Inflammatory macrophage (primary cell): ENCODE measurements around the gene TNRC6C.

Source experiments
- DNase-seq, 2 donors: peaks; one replicate each; pipeline ENCODE4 v3.0.0-alpha.2; 2020 to 2022

TNRC6C gene

GRCh38 chr17:78140169-78141051 is 181.9 kb downstream of the TNRC6C start:
- DNase-seq, result peak; percentile 95 to 97

DNA sequence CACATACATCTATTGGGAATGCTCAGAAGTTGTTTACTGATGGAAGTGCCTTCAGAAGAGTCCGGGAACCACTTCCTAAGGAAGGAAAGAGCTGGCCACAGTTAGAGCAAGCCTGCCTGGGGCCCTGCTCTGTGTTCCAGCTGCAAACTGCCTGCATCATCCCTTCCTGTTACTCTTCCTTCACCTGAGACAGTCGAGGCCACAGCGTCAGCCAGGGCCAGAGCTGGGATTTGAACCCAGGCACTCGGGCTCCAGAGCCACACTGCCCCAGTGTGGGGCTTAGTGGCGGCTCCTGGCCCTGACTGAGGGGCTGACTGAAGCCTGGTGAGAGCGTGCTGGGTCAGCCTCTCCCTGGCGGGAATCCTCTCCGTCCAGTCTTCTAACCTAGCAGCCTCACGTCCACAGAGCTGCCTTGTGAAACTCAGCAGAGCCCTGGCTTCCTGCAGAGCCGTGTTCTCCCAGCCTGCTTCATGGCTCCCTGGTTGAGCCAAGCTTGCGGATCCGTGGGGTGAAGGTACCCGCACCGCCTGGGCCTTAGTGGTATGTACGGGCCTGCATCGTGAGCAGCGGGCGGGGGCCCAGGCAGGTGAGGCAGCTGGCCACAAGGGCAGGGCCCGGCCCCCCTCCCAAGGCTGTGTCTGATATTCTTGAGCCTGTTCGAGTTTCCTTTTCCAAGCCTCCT is 183.1 kb downstream of the TNRC6C start:
- no peak for DNase-seq

DNA sequence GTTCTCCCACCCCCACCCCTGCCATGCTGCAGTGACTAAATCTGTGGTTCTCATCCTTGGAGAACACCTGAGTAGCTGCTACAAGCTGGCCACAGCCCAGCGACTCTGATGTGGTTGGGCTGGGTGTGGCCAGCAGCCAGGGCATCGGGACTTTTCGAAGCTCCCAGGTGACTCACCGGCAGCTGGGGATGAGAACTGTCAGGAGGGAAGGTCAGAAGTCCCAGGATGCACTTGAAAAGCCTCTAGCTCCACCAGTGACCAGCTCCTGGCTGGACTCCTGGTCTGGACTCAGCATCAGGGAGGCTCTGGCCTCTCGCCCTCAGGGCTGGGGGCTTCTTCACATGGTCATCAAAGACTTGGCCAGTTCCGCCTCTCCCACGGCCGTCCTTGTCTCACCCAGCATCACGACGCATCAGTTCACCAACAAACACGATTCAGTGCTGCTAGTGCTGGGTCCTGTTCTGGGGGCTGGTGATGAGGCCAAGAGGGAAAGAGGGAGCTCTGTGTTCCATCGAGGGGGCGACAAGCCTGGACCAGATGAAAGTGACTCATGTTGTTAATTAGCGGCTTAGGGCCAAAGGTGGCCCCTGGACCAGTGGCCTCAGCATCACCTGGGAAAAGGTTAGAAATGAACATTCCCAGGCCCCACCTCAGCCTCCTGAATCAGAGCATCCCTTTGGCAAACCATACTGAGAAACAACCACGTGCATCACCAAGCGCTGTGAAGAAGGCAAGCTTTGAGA is 183.8 kb downstream of the TNRC6C start:
- DNase-seq, result no peak

- DNase-seq, result no peak
Measured at GRCh38 chr17:78143214-78144146, 185.0 kb downstream of the TNRC6C start.

DNA sequence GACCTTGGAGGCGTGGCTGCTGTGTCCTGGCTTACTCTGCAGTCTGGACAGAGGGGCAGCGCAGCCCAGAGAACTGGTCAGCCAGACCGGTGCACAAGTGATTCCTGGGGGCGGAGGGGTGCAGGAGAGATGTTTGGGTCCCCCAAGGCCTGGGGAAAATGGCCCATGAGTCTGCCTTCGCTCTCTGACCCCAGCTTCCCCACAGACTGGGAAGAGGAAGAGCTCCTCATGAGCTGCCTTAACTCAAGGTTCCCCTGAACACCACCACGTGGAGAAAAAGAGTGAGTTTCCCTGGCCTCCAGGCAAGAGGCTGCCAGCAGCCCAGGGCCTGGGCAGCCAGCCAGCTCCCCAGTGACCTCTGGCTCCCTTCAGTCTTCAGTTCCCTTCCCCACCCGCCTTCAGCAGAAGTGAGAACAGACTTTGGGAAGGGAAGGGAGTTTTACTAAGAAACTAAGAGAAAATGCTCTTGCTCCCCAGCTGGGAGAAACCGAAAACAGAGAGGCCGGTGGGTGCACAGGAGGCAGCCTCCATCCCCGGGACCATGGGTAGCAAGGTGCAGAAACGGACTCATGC is 185.7 kb downstream of the TNRC6C start:
- DNase-seq, result peak; percentile 98

DNA sequence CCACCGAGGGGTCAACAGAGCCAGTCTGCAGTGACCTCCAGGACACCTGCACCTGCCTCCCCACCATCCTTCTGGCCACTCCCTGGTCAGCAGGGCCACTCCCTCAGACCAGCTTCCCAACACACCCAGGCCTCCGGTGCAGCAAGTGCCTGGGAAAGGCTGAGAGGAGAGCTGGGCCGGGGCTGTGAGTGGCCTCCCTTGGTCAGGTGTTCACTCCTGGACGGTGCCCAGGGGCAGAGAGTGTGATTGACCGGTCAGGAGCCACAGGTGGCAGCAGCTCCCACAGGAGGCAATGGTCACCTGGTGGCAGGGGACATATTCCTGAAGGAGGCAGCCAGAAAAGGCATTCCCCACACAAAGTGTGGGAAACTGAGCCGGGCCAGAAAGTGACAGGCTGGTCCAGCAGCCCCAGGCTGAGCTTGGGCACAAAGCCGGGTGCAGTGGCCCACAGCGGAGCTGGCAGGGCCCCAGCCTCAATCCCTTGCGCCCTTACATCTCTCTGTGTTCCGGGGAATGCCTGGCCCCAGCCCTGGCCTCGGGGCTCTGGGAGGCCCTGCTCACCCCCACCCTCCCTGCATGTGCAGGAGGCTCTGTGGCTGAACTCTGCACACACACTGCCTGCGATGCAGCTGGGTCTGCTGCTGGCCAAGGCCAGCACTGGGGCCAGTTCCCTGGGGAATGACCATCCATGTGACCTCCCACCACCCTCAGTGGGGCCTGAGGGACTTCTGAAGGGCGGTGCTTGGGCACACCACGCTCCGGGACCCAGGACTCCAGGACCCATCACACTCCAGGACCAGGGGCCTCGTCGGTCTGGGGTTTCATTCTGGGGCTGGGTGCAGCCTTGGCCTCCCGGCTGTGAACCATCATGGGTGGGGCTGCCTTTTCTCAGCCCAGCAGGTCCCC is 186.5 kb downstream of the TNRC6C start:
- no peak for DNase-seq

DNA sequence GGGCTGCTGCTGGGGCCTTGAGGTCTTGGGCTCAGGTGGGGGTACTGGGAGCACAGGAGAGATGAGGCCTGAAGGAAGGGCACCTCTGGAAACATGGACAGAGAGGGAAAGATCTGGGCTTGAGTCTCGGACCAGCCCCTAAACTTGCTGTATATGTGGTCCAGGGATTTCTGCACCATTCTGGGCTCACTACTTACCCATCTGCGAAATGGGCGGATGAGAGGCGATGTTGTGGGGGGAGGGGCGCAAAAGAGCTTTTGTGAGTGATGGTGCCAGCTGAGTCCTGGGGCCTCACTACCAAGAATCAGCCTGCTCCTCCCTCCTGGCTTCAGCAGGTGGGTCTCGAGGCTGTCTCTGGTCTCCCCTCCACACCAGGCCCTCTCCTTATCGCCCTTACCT is 188.0 kb downstream of the TNRC6C start:
- no peak for DNase-seq

GRCh38 chr17:78146881-78147280 is 188.4 kb downstream of the TNRC6C start:
- no peak for DNase-seq

GRCh38 chr17:78147315-78147998 is 189.0 kb downstream of the TNRC6C start:
- DNase-seq, result no peak

DNA sequence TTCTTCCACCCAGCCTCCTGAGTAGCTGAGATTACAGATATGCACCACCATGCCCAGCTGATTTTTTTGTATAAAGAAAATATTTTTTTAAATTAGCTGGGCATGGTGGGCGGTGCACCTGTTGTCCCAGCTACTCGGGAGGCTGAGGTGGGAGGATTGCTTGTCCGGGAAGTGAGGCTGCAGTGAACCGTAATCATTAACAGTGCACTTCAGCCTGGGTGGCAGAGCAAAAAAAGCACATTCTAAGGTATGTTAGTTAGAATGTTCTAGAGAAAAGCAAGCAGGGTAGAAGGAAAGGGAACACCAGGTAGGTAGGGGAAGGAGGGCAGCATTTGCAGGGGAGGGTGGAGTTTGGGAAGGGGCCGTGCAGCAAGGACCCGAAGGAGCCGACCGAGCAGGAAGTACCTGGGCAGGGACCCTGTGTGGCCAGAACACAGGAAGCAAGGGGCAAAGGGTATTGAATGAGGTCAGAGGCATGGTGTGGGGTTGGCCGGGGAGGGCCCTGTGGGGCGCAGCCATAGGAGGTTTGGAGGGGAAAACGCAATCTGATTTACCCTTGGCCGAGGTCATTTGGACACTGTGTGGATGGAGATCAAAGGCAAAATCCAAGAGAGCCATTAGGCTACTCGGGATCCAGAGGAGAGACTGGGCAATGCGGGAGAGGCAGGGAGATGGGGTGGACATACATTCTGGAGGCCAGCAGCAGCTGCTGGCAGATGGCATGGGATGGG is 189.9 kb downstream of the TNRC6C start:
- no peak for DNase-seq

- no peak for DNase-seq
Measured at GRCh38 chr17:78151514-78152008, 193.1 kb downstream of the TNRC6C start.

DNA sequence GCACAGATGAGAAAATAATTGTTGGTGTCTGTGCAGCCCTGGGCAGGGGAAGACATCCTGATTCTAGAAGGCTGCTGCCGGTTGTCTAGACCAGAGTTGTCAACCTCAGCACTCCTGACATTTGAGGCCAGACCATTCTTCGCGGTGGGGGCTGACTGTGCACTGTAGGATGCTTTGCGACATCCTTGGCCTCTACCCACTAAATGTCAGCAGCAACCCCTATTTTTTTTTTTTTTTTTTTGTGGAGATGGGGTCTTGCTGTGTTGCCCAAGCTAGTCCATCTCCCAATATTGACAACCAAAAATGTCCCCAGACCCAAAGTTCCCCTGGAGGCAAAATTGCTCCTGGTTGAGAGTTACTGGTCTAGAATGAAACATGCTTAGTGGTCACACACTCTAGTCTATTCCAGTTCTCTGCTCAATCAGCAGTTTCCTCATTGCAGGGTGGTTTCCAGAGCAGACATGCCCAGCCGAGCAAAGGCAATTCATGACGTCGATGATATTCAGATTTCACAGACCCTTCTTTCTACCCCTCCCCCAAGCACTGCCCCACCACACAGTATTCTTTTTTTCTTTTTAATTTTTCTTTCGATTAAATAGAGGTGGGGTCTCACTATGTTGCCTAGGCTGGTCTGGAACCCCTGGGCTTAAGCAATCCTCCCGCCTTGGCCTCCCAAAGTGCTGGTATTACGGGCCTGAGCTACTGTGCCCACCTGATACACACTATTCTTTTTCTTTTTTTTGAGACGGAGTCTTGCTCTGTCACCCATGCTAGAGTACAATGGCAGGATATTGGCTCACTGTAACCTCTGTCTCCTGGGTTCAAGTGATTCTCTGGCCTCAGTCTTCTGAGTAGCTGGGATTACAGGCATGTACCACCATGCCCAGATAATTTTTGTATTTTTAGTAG is 196.7 kb downstream of the TNRC6C start:
- DNase-seq, result peak; percentile 84
